PC-9 (cell line): ENCODE measurements around the gene PPP1R9B. TPM values are rescaled to one million over a fixed set of nuclear protein-coding genes. Genes with fewer than 3 reads are reported as not detected.

Experiments
- BruUV-seq: library from RNA; stranded (reverse); fragments of 400-500 nt; replicated peaks from 2 replicates; lab custom pipeline; 2021; lab: Mats Ljungman, UMichigan
- CTCF ChIA-PET: fragments of 300-600 bp; sonication (Branson Sonifier 250); formaldehyde crosslinking; loops from one replicate; lab custom pipeline; 2022; ENCODE audit warnings: antibody characterized with exemption; lab: Charles Lee
- POLR2A ChIA-PET: fragments of 300-600 bp; sonication (Branson Sonifier 250); formaldehyde crosslinking; loops from one replicate; lab custom pipeline; 2022; ENCODE audit warnings: antibody characterized with exemption; ENCODE audit not compliant: unreplicated experiment; lab: Charles Lee
- DNase-seq, 2 experiments: peaks; one replicate each; pipeline versions ENCODE4 v3.0.0 to v3.0.0-alpha.2; 2015 to 2022; ENCODE audit warnings: mixed read lengths in 1 of 2
- H2AFZ ChIP-seq: fragments of 200-600 bp; sonication (generic); 2 replicates; pipeline ENCODE4 v1.8.1; 2017; ENCODE audit warnings: antibody characterized with exemption
- H3F3A ChIP-seq: fragments of 200-600 bp; sonication (generic); 2 replicates; pipeline ENCODE4 v1.8.1; 2017; ENCODE audit warnings: antibody characterized with exemption, mild to moderate bottlenecking, low read depth; ENCODE audit not compliant: insufficient read depth
- H3K27ac ChIP-seq: fragments of 200-600 bp; sonication (generic); 2 replicates; pipeline ENCODE4 v1.6.1; 2016; ENCODE audit warnings: mixed run types
- H3K27me3 ChIP-seq: fragments of 200-600 bp; sonication (generic); 2 replicates; pipeline ENCODE4 v1.6.1; 2016; ENCODE audit warnings: low read depth, mixed run types; ENCODE audit not compliant: insufficient read depth
- H3K36me3 ChIP-seq: fragments of 200-600 bp; sonication (generic); 2 replicates; pipeline ENCODE4 v1.6.1; 2016; ENCODE audit warnings: low read depth, mixed run types
- H3K4me1 ChIP-seq: fragments of 200-600 bp; sonication (generic); replicated peaks from 2 replicates; pipeline ENCODE4 v1.6.1; 2016; ENCODE audit warnings: mixed run types; ENCODE audit not compliant: insufficient read depth
- H3K4me2 ChIP-seq: fragments of 200-600 bp; sonication (generic); 2 replicates; pipeline ENCODE4 v1.6.1; 2017; ENCODE audit warnings: mixed run types
- H3K4me3 ChIP-seq: fragments of 200-600 bp; sonication (generic); 2 replicates; pipeline ENCODE4 v1.6.1; 2016; ENCODE audit warnings: mixed run types
- H3K79me2 ChIP-seq: fragments of 200-600 bp; sonication (generic); 2 replicates; pipeline ENCODE4 v1.6.1; 2017; ENCODE audit warnings: low read depth, mixed run types
- H3K9me2 ChIP-seq: fragments of 200-600 bp; sonication (generic); 2 replicates; pipeline ENCODE4 v1.8.1; 2017; ENCODE audit warnings: mild to moderate bottlenecking; ENCODE audit not compliant: insufficient read depth
- H3K9me3 ChIP-seq: fragments of 200-600 bp; sonication (generic); 2 replicates; pipeline ENCODE4 v1.8.1; 2016; ENCODE audit warnings: low read depth; ENCODE audit not compliant: insufficient read depth
- H4K20me1 ChIP-seq: fragments of 200-600 bp; sonication (generic); 2 replicates; pipeline ENCODE4 v1.8.1; 2017; ENCODE audit not compliant: insufficient read depth
- CTCF ChIP-seq: fragments of 200-600 bp; sonication (generic); conservative IDR thresholded peaks from 2 replicates; pipeline ENCODE4 v1.6.1; 2017; ENCODE audit warnings: mixed run types, antibody characterized with exemption, mild to moderate bottlenecking, moderate library complexity
- EZH2 ChIP-seq: fragments of 200-600 bp; sonication (generic); IDR thresholded peaks from 2 replicates; pipeline ENCODE4 v1.8.0; 2017; ENCODE audit warnings: antibody characterized with exemption, low read depth
- intact Hi-C: fragments of 100-400 bp; cut with micrococcal nuclease; formaldehyde crosslinking; loops from one replicate; pipeline ENCODE4 v1.10.0; 2022; ENCODE audit not compliant: unreplicated experiment
- total RNA-seq: library from RNA; stranded (reverse); gene quantifications from 2 replicates; pipeline ENCODE4 v1.2.3, GENCODE V29; 2021

The PPP1R9B gene
- total RNA-seq, 1 experiment from 2014 or later: 35.8 TPM

DNA sequence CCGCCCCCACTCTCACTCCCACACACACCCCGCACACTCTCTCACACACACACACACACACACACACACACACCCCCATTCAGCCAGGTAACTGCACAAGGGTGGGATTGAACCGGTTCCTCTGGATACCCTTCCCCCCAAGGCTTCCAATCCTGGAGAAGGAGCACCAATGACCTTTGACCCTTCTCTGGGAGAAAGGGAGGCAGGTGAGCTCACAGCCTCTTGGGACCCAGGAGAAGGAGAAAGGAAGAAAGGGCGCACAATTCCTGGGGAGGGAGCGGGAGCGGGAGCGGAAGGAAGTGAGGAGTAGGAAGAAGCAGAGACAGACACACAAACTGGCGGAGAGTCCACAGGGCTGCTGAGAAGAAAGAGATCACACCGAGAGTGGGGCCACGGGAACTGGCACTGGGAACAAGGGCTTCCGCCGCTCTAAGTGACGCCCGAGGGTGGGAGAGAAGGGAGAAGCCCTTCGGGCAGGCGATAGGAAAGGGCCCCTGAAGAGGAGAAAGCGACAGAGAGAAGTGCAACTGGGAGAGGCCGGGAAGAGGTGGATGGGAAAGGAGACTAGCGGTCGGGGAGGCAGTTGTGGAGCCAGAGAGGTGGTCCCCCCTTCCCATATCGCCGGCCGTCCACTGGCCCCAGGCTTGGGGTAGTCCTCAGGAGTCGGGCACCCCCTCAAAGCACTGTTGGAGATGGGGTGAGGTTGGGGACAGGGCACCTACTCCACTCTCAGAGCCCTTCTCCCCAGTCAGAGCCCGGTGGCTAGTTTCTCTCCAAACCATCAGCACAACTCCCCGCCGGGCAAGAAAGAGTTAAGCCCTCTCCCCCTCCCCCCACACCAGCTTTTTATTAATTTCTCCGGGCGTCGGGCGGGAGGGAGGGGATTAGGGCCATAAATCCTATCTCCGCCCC, 21.8 kb downstream of the PPP1R9B start:
- H3K79me2 ChIP-seq: no peaks in the 10 kb centered on the region
- CTCF ChIA-PET: interaction anchor here (0.6 kb wide), 1 partner anchor 35 kb away, joined by 3 read pairs; no protein-coding TSS in a partner anchor
- no peaks in the 10 kb centered on the region for H3K9me2 ChIP-seq
- H4K20me1 ChIP-seq: no peaks in the 10 kb centered on the region
- H3K27me3 ChIP-seq: peaks cover 28% of the 10 kb centered on the region
- POLR2A ChIA-PET: no interaction called here
- no TSS peak for BruUV-seq
- intact Hi-C loops: no loop called here
- H3K9me3 ChIP-seq: no peaks in the 10 kb centered on the region
- H3K4me2 ChIP-seq: no peak overlapping the region; the same call in 1 of the 2 replicates
- peaks cover 16% of the 10 kb centered on the region; the same call in 1 of the 2 replicates for H3F3A ChIP-seq
- no peak overlapping the region for H3K4me3 ChIP-seq
- H3K36me3 ChIP-seq: no peaks in the 10 kb centered on the region
- TF ChIP-seq CTCF: no peak
- no peak for TF ChIP-seq EZH2
- peaks cover 9% of the 10 kb centered on the region; the same call in 1 of the 2 replicates for H3K4me1 ChIP-seq
- no peak for DNase-seq
- no peak overlapping the region for H3K27ac ChIP-seq
- H2AFZ ChIP-seq: no peak overlapping the region

DNA sequence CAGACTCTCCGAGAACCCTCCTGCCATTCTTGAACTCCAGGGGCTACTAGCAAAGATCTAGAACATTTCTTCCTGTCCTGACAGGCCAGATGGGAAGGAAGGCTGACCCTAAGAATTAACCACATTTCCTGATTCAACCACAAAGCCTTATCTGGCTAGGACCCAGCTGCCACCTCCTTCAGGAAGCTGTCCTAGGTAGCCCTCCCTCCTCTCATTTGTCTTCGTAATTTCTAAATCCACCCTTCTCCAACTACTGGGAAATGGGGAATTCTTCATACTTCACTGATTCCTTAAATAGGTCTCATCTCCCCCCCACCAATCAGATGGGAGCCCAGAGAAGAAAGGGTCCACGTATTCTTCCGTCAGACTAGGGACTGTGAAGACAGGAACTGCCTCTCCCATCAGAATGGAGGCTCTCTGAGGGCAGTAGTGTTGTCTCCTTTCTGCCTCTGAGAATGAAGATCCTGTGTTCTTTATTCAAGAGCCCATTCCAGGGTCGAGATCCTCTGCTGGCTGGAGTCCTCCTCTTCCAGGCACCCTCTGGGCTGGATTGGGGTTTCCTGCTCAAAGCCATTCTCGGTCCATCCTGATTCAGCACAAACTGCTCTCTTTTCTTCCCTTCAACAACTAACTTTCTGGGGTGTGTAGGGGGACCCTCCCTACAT, 22.6 kb downstream of the PPP1R9B start:
- no peak for DNase-seq
- Histone ChIP-seq H3K79me2 (no peaks in the 10 kb centered on the region), H3K27me3 (peaks cover 30% of the 10 kb centered on the region), H3K27ac (no peak overlapping the region), H3F3A (peaks cover 8% of the 10 kb centered on the region; the same call in 1 of the 2 replicates), H3K4me1 (0 out of 2 replicates have a peak, but pooled peaks cover 1% of the 10 kb centered on the region), H3K36me3 (no peaks in the 10 kb centered on the region), H3K9me2 (no peaks in the 10 kb centered on the region), H3K4me2 (no peak overlapping the region), H2AFZ (no peak overlapping the region), H4K20me1 (no peaks in the 10 kb centered on the region), H3K9me3 (no peaks in the 10 kb centered on the region), H3K4me3 (no peak overlapping the region)
- no TSS peak for BruUV-seq
- intact Hi-C loops: no loop called here
- ChIA-PET CTCF (no interaction called here), POLR2A (interaction anchor here (0.6 kb wide), 1 partner anchor 36 kb away, joined by 4 read pairs; no protein-coding TSS in a partner anchor)
- no peak for TF ChIP-seq EZH2
- no peak for TF ChIP-seq CTCF

DNA sequence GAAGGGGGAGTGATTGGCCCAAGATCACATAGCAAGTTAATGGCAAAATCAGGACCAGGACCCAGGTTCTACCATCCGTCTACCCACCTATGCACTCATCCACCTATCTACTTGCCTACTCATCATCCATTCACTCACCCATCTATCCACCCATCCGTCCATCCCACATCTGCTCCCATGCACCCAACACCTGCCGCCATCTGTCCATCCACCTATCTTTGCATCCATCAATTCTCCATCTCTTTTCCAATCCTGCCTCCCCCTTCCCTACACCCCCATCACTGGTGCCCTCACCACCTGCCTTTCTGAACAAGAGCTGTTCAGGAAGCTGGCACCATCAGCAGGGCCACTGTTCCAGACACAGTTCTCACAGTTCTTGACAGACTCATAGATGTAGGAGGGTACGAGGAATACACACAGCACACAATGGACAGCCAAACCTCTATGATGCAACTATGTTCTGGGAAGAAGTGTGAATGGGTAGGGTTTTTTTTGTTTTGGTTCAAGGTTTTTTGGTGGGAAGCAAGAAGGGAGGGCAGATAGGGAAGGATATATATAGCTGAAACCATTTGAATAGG, 25.0 kb downstream of the PPP1R9B start:
- no peak overlapping the region for H2AFZ ChIP-seq
- H3K4me1 ChIP-seq: no peaks in the 10 kb centered on the region
- no peak overlapping the region for H3K4me2 ChIP-seq
- H3K36me3 ChIP-seq: no peaks in the 10 kb centered on the region
- no peak overlapping the region for H3K27ac ChIP-seq
- no peaks in the 10 kb centered on the region for H3K9me2 ChIP-seq
- no peak for TF ChIP-seq CTCF
- no peak for TF ChIP-seq EZH2
- no peaks in the 10 kb centered on the region for H4K20me1 ChIP-seq
- H3K27me3 ChIP-seq: peaks cover 32% of the 10 kb centered on the region
- no peak for DNase-seq
- BruUV-seq: no TSS peak
- CTCF ChIA-PET: no interaction called here
- POLR2A ChIA-PET: no interaction called here
- no peak overlapping the region for H3K4me3 ChIP-seq
- H3K79me2 ChIP-seq: no peaks in the 10 kb centered on the region
- intact Hi-C loops: no loop called here
- H3F3A ChIP-seq: no peaks in the 10 kb centered on the region; the same call in 1 of the 2 replicates
- H3K9me3 ChIP-seq: no peaks in the 10 kb centered on the region
